Erythroblast (primary cell): ENCODE measurements around the gene PDE2A.

Experiments
- DNase-seq, 2 experiments: peaks; one replicate each; lab custom pipeline; 2025; lab: John Stamatoyannopoulos, UW
- GATA1 ChIP-seq: IDR thresholded peaks from 2 replicates; pipeline ENCODE4 v1.6.1; 2011; ENCODE audit warnings: low read depth, mild to moderate bottlenecking, control low read depth, low read length, moderate library complexity
- POLR2A ChIP-seq: IDR thresholded peaks from 2 replicates; pipeline ENCODE4 v1.6.1; 2011; ENCODE audit warnings: mild to moderate bottlenecking, low read length

The PDE2A gene

GRCh38 chr11:72591785-72592502 lies 82.3 kb downstream of the PDE2A start:
- TF ChIP-seq POLR2A (no peak), GATA1 (no peak)

DNA sequence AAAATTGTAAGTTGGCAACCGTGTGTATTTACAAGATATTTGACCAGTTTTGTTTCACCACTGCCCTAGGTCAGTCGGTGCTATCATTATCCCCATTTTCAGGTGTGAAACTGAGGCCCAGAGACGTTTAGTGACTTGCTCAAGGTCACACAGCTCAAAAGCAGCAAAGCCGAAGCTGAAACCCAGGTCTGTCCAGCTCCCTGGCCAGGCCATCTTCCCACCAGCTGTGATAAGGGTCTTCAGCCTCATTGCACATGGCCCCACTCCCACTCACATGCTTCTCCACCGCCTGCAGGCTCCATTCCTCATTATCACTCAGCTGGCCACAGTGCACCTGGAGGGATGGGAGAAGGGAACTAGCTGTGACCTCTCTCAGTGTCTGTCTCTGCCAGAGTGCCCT lies 83.2 kb downstream of the PDE2A start:
- no peak for DNase-seq
- TF ChIP-seq GATA1 (no peak), POLR2A (no peak)

More at GRCh38 chr11:72591785-72592502, 82.3 kb downstream of the PDE2A start:
- no peak for DNase-seq

DNA sequence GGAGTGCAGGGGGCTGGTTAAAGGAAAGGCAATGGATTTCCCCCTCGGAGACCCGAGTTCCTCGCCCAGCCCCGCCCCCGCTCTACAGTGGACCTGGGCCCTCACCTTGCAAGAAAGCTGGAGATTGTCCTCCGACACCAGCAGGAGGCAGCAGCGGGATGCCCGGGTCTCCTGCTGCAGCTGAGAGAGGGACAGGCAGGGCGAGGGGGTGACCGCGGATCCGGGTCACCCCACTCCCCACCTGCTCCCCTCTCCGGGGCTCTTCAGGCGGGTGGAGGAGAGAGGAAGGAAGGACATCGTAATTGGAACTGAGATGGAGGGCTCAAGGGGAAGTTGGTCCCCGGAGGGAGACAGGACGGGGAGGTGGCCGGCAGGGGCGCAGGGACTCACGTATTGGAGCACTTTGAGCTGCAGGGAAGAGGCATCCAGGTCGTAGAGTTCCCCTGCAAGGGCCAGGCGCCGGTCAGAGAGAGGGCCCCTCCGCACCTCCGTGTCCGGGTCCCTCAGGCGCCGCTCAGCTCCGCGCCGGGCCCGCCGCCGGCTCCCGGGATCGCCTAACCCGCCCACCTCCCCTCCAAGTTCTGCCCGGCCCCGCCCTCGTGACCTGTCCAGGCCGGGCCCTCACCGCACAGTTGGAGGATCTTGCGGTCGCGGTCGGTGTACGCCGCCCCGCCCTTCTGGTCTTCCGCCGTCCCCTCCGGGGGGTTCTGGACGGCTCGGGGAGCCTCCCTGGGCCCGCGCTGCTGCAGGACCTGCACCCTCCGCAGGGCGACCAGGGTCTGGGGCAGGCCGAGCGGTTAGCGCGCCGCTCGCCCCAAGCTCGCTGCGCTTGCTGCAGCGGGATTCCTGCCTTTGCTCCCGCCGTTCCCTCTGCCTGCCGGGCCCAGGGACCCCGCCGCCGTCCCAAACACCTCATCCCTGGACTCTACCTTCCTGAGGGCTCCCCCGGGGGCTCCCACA lies 84.1 kb downstream of the PDE2A start:
- TF ChIP-seq POLR2A (no peak), GATA1 (no peak)
- DNase-seq = peak; percentile 36 to 40

GRCh38 chr11:72588421-72589410 lies 85.5 kb downstream of the PDE2A start:
- DNase-seq = no peak
- no peak for TF ChIP-seq POLR2A

DNA sequence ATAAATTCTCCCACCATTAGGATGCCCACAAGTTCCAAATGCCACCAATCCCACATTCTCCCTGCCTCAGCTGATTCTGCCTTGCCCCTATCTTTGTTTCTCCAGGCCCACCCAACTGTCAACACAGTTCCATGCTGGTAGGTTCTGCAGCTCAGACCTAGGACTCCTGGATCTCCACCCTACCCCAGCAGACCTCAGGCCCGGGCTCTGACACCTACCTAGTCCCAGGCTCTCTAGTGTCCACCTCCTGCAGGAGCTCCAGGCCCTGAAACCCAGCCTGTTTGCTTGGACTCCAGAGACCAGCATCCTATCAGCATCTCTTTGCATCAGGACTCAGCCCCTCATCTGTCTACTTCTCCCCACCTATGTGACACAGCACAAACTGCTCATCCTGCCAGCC lies 86.5 kb downstream of the PDE2A start:
- peak in 1 of 2 experiments; percentile 22 for DNase-seq

GRCh38 chr11:72586321-72587090 lies 87.7 kb downstream of the PDE2A start:
- DNase-seq = peak; percentile 59 to 69
- TF ChIP-seq POLR2A (no peak), GATA1 (no peak)

More for the DNA sequence above, 86.5 kb downstream of the PDE2A start:
- no peak for TF ChIP-seq POLR2A
- no peak for TF ChIP-seq GATA1

DNA sequence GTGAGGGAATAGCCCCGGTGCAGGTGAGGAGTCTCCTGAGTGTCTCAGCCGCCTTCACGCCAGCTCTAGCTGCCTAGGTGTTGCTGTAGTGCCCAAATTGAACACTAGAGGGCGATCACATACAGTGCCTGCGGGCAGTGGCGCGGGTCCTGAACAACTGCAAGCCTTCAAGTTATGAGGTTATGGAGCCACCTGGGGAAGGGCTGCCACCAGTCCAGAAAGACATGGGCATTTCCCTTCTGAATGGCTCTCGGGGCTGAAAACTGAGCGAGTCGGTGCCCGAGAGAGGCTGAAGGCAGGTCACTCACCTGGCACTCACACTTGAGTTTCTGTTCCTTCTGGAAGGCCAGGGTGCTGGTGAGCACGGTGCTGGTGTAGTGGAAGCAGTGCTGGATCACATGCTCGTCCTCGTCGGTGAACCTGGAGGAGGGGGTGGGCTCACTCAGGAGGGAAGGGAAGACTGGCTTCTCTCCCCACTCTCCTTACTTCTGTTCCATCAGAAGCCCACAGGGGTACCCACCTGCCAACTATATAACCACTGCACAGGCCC lies 88.4 kb downstream of the PDE2A start:
- peak; percentile 60 to 80 for DNase-seq
- TF ChIP-seq POLR2A (no peak), GATA1 (no peak)

DNA sequence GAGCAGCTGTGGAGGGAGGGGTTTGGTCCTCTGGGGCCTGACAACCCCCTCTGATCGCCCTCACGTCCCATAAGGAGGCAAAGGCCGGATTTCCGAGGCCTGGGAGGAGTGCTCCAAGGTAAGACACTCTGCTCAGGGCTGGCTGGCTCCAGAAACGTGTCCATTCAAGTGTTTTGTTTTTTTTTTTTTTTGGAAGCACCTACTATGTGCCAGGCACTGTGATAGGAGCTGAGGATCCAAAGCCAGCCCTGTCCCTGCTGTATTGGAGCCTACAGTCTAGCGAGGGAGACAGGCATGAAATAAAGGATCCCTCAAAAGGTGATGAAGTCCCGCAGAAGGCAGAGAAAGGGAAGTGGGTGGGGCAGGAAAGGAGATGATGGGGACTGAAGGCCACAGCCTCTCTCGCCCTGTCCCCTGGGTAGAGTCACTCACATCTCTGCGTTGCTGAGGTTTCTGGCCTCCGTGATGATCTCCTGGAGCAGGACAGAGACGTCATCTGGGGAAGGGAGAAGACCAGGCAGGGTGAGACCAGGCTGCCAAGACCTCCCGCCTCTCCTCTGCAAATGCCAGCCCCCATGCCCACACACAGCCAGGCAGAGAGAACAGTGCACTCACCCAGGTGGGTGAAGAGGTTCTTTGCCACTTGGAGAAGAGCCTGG lies 89.2 kb downstream of the PDE2A start:
- TF ChIP-seq POLR2A = no peak
- TF ChIP-seq GATA1 = no peak

DNA sequence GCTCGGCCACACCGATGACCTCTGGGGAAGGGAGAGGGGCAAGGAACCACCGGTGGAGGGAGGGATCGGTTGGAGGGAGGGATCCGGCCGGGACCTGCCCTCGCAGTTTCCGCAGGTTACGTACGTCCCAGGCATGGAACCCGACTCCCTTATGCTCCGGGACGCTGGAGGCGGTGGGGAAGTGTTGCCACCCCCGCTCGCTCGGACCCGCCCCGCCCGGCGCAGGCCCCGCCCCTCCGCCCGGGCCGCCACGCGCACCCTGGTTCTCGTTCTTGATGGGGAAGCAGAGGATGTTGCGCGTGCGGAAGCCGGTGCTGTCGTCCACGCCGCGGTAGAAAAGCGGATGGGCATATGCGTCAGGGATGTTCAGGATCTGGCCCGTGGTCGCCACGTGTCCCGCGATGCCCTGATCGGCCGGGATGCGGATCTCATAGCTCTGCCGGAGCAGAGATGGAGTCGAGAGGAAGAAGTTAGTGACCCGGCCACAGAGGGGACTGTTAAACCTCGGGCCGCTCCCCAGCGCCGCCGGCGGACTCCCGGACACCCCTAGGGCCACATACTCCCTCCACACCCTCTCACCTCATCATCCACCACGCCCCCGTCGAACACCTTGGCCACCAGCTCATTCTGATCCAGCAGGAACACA lies 89.8 kb downstream of the PDE2A start:
- no peak for TF ChIP-seq POLR2A
- no peak for TF ChIP-seq GATA1
- no peak for DNase-seq

More for the DNA sequence above, 89.2 kb downstream of the PDE2A start:
- DNase-seq = no peak

DNA sequence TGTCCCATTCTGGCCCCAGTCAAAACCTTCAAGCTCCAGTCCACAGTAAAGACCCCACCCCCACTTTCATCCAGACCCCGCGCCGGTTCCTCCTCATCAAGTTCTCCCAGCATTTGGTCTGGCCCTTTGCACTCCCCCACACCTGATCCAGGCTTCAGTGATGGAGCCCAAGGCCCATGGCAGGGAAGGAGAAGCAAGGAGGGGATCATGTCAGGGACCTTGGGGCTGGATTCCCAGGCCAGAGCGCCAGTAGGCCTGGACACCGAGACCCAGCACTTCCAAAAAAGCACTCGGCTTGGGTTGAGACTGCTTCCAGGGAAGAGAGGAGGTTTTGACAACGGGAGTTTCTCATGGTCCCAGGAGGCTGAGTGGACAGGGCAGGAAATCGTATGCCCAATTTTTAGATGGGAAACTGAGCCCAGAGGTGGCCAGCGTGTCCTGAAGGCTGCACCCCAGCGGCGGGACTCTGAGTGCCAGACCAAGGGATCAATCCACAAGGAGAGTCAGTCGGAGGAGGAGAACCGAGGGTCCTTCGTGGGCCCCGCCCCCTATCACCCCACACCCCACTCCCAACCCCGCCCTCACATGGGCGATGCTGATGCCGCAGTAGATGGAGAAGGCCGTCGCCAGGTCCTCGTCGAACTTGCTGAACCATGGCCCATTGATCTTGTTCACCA lies 90.5 kb downstream of the PDE2A start:
- TF ChIP-seq GATA1 (no peak), POLR2A (no peak)
- no peak for DNase-seq

DNA sequence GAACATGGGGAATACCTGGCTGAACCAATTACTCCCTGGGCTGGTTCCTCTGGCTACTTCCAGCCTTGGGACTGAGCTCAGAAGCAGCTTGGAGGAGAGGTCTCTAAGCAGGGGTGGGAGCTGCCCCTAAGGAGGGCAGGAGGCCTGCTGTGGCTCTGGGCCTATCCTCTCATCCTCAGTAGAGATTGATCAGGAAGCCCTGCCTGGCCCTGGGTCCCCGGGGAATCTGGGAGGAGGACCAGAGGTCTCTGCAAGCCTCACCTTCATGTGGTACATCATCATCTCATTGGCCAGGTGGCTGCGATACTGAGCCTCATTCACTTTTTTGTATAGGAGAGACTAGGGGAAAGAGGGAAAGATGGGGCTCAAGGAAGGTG lies 91.1 kb downstream of the PDE2A start:
- no peak for DNase-seq
- TF ChIP-seq POLR2A (no peak), GATA1 (no peak)
